Measurements from ENCODE around the gene LRRC40.
"Not testable (repeated sequence)": the region's sequence is repeated elsewhere in the genome, so short reads cannot be mapped to it uniquely, and the experiment has no call there.

The LRRC40 gene
- 19.7 to 45.9 (median 35.9) reads per million in 17 experiments for total RNA-seq

DNA sequence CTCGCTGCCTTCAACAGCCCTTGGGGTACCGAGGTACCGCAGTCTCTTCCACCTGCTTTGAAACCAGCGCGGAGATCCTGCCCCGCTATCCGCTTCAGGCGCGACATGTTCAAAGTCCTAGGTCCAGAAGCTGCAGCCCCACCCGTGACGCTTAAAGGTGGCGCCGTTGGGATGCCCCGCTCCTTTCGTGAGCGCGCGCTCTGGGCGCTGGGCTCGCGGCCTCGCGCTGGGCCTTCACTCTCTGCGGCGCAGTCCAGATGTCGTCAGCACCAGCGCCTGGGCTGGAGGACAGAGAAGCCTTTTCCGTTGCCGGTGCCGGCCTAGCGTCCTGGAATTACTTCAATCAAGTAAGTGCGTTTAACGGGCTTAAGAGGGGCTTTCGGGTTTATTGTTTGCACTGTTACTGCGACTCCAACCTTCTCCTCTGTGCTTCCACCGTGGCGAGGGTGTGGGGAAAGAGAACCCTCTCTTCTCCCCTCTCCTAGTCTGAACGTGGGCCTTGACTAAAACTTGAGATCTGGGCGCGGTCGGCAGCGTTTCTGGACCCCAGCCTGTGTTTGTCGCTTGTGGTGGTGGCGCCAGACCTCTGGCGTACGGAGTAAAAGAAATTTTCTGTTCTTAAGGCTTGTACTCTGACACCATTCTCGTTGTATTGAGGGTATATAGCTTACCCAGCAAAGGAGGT lies at the start of gene LRRC40:
TSS of gene LRRC40 (minus strand) at position 146 of the 685 bp plus-strand sequence. CDS start at position 107, 39 bp downstream.
- peak; percentile 97 to 98 (median 98) for DNase-seq

DNA sequence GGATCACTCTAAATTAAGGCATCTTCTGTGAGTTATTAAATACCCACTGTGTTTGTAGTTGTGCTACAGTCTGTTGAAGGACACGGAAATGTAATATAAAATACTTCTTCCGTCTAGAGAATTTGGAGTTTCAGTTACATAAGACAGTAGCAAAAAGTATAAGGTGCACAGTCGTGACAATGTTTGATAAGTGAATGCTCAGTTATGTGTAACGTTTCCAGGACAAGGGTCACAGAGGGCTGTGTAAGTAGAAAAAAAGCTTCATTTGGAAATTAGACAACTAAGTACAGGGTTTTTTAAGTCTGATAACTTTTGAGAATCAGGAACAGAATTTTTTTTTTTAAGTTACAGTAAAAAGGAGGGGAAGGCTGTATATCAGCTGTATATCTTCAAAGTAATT lies 43.4 kb upstream of the LRRC40 start:
- no peak for DNase-seq

DNA sequence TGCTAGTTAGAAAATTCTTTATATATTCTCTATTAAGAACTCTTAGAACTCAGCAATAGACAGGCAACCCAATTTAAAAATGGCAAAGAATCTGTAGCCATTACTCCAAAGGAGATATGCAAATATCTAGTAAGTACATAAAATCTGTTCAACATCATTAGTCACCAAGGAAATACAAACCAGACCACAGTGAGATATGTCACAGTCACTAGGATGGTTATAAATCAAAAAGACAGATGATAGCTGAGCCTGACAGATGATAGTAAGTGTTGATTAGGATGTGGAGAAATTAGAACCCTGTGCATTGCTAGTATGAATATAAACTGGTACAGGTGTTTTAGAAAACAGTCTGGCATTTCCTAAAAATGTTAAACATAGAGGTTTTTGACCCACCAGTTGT lies 42.4 kb upstream of the LRRC40 start:
- no peak for DNase-seq

DNA sequence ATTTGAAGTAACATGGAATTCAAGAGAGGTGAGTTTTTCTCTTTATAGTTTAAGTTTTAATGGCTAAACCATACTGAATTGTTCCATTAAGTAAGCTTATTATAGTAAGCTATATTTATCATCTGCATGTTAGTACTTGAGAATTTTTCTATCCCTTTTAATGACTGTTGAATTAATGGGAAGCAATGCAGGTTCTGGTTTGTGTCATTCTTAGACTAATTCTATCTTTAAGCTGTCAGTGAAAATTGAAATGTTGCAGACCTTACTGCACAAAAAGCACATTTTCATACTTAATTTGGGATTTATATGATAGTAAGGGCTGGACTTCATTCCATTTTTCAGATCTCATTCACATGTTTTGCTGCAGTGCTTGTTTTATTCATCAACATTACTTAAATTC lies 41.7 kb upstream of the LRRC40 start:
- no peak for DNase-seq

DNA sequence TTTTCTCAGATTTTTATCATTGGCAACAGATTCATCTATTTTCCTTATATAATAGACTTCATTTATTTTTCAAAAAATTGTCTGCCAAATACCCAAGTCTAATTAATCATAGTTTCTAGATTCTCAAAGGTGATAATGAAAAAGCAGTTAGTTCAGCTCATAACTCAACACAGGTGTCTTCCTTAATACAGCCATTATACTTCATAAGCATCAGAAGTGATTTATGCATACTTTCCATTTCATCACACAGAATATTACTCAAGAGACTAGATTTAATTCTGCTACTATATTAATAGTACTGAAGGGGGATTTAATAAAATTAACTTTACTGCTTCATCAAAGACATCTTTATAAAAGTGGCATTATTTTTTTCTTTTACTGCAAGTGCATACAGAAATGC lies 34.6 kb upstream of the LRRC40 start:
- DNase-seq = no peak

DNA sequence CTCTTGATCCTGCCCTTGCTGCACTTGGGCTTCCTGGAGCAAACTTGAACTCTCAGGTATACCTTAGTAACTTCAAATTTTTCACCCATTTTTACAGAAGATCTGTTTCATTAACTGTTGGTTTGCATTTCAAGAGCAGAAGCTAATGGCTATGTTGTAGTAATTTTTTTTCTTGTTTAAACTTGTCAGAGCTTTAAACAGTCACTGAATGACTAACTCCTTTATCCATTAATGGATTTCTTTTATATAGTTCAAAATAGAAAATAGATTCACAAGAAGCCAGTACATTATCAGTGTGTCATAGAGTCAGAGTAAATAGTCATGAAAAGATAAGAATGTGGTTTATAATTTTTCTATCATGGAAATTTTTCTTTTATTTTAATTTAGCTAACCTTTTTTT lies 29.4 kb upstream of the LRRC40 start:
- no peak for DNase-seq

DNA sequence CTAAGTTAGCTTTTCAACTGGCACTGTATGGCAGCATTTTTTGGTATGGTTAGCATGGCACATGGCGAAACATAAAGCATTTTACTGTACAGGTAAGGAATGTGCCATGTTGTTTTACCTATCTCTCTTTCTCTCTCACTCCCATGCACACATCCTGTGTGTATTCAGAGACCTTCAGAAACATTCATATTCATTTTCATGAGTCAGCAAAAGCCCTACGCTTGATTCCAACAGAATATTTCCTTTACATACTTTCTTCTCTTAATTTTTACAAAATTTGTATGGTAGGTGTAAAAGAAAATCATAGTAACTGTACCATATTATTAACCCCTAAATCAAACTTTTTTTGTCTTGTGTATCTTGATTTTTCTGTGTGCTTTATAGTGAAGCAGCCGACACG lies 26.1 kb upstream of the LRRC40 start:
- no peak for DNase-seq

DNA sequence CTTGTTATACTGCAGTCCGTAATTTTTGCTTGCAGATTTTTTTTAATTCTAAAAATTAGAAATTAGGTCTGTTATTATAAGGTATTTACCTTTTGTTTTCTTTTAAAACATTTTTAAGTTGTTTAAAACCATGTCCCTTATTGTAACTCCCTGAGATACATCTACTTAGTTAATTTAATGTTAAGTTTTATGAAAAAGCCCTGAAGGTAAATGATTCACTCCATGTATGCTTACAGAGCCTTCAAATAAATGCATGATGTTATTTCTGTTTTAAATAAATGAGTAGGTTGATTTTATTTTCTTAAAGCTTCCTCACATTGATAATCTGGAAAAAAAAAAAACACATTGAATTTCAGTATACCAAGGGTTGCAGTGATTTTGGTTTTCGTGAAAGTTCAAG lies 23.3 kb upstream of the LRRC40 start:
- DNase-seq = no peak

DNA sequence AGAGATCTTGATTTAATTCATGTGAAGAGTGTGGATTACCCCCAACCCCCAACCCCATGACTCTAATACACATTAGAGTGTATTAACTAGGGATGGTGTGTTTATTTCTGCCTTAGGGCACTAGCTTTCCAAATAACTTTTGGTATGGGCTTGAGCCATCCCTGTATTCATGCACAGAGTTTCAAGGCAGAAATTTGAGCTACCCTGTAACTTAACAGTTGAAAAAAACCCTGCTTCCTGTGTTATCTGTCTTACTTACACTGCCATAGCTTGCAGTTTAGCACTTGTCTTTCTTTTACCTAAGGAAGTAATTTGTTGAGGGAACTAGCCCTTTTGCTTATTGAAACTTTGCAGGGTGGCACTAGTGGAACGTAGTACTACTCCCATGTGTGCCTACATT lies 22.1 kb upstream of the LRRC40 start:
- DNase-seq = no peak

DNA sequence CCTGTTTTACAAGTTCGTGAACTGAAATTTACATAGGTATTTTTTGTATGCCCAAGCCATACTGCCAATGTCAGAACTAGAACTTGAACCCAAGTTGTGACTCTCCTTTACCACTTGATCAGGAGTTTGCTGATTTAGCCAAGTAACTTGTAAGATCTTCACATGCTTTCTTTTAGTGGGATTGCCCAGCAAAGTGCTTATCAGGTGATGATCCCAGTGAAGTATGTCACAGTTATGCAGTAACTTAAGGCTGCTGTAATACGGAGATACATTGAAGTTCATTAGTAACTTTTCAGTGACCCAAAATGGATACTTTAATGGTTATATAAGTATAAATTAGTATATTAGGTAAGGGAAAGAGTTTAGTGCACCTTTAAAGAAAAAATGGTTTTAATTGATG lies 19.6 kb upstream of the LRRC40 start:
- DNase-seq = no peak

DNA sequence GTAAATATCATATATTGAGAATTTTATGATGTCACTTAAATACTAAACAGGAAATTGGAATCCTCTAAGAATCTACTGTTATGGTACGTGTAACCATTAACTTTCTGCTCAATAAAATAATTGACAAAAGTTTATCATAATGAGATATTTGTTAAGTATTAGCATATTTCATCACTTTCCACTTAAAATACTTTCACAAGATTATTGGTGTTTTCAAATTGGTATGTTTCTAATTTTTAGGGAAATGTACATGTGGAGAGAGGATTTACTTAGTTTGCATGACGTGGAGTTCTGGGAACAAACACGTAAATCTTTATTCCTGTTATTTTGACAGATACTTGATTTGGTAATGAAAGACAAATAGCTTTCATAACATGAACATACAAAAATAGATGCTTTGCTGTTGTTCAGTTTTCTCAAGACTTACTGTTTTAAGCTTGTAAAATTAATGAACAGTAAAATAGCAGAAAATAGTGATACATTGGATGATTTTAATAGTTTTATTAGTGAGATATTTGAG lies 17.4 kb upstream of the LRRC40 start:
- no peak for DNase-seq

DNA sequence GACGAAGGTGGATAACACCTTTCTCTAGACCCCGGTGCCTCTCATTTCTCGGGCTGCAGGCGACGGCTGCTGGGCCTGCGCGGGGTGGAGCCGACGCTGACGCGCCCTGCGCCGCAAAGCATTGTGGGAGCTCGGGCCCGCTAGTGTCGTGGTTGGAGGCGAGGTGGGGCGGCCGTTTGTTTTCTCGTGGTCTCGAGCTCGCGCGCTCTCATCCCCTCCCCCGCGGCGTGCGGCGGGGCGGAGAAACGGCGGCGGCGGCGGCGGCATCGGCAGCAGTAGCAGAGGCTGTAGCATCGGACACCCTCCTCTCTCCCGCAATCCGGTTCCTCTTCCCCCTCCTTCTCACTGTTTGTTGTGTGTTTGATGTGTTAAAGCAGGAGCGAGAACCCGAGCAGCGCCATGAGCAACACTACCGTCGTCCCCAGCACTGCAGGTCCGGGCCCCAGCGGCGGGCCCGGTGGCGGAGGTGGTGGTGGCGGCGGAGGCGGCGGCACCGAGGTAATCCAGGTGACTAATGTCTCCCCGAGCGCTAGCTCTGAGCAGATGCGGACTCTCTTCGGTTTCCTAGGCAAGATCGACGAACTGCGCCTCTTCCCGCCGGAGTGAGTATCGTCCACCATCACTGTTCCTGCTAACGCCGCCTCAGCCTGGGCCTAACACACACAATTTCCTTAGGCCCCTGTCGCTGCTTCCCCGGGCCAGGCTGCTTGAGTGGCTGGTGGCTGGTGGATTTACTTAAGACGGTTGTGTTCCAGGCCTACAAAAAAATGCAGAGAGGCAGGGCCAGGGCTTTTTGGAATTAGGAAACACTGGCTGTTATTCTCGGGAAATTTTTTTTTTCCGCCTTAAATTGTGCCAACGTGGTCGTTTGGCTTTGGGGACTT lies 16.1 kb upstream of the LRRC40 start, which contains the start of gene SRSF11:
TSS of gene SRSF11 (plus strand) at position 143 of the 884 bp plus-strand sequence. CDS start at position 400, 257 bp downstream.
- peak; percentile 96 to 98 (median 97) for DNase-seq

DNA sequence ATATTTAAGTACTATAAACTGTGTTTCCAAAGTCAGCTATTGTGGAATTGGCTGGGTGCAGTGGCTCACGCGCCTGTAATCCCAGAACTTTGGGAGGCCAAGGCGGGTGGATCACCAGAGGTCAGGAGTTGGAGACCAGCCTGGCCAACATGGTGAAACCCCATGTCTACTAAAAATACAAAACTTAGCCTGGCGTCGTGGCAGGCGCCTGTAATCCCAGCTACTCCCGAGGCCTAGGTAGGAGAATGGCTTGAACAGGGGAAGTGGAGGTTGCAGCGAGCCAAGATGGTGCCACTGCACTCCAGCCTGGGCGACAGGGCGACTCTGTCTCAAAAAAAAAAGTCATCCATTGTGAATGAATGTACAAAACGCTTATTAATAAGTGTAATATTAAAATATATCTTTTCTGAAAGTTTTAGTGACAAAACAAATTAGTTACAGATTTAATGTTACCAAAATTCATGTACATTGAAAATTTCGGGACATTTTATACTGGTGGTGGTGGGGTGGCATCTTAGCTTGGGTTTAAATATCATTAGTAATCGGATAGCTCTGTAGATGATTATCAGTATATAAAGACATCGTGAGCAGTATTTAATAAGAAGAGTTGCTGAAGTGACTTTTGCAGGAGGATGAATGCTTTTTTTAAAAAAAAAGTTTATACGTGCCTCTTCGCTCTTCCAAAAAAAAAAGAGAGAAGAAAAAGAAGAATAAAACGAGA lies 15.3 kb upstream of the LRRC40 start:
- no peak for DNase-seq

DNA sequence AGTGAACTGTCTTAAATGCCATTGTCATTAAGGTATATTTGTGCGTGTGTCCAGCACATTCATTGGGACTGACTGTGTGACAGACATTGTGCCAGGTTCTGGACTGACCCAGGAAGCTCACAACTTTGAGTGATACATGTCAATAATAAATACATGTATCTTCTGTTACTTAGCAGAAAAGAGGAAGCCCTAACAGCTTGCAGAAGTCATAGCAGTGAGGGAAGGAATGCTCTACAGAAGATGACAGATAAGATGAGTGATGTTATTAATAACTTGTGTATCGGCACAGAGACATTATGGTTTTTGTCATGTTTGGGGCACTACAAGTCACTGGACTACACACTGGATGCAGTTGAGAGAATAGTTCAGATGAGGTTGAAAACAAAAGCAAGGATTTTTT lies 14.6 kb upstream of the LRRC40 start:
- DNase-seq = peak; percentile 5 to 58 (median 34)

DNA sequence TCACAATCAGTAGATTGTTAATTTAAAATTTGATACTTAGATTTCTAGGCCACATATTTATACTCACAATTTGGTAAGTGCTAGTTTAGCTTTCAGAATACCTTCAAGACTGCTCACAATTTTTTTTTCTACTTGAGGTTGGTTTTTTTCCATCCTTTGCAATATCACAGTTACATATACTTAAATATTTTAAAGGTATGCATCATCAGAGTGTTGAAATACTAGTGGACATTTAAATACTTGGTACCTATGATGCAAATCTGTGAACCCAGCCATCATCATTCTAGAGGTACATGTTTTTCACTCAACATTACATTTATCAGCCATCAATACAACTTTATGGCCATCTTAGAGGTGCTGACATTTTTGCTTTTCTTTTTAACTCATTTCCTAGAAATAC lies 6.2 kb upstream of the LRRC40 start:
- DNase-seq = no peak

DNA sequence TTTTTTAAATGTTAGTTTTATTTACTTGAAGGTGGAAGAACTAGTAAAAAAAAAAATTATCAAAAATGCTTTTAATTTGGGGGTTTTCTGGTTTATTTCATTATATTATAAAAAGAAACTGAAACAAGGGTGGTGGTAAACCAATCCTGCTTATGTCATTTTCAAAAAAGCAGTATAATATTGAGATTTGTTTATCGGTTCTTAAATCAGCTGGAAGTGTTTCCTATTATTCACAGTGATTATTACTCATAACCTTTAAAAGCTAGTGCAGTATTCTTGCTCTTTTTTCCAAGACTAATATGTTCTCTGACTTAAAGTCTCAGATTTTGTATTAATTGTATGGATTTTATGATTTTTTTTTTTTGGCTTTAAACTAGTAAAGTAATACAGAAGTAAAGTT lies 5.4 kb upstream of the LRRC40 start:
- DNase-seq = no peak

DNA sequence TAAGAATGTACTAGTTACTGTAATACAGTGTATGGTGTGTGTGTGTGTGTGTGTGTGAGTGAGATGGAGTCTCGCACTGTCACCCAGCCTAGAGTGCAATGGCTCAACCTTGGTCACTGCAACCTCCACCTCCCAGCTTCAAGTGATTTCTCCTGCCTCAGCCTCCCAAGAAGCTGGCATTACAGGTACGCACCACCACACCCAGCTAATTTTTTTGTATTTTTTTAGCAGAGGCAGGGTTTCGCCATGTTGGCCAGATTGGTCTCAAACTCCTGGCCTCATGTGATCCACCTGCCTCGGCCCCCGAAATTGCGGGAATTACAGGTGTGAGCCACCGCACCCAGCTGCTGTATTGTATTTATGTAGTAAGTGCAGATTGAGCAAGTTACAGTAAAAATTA lies 2.9 kb upstream of the LRRC40 start:
- no peak for DNase-seq

DNA sequence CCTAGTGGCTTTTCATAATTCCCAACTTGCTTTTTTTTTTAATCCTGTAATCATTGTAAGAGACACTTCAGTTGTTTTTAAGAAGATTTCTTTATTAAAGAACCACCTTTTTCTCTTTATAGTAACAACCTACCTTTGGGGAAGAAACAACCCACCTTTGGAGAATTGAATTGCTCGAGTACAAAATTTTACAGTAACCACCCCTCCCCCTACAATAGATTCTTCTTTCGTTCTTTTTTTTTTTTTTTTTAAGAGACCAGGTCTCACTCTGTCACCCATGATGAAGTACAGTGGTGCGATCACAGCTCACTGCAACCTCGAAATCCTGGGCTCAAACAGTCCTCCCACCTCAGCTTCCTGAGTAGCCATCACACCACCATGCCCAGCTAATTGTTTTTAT lies 2.1 kb upstream of the LRRC40 start:
- DNase-seq = no peak

DNA sequence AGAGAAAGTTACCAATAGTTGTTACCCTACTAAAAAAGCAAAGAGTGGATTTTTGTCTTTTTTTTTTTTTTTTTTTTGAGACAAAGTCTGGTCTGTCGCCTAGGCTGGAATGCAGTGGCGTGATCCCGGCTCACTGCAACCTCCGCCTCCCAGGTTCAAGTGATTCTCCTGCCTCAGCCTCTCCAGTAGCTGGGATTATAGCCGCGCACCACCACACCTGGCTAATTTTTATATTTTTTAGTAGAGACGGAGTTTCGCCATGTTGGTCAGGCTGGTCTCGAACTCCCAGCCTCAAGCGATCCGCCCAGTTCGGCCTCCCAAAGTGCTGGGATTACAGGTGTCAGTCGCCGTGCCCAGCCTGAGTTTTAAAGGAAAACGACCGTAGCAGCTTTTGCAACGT lies 1.5 kb upstream of the LRRC40 start:
- not testable (repeated sequence) for DNase-seq

DNA sequence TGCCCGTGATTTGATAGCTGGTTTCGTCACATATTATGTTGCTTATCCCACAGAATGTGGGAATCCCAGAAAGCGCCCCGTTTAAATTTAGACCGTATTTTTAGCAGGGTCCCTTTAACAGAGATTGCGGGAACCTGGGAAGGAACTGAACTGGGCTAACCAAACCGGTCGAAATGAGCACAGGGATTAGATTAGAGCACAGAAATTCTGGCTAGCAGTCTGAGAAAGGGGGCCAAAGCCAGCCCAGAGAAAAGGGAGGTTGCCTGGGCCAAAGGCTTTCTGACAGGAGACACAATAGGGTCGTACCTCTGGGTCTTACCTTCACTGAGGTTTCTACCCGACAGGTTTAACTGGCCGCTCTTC lies 327 bp downstream of the LRRC40 start:
- peak in 3 of 4 experiments; percentile 4 to 24 (median 5) for DNase-seq

DNA sequence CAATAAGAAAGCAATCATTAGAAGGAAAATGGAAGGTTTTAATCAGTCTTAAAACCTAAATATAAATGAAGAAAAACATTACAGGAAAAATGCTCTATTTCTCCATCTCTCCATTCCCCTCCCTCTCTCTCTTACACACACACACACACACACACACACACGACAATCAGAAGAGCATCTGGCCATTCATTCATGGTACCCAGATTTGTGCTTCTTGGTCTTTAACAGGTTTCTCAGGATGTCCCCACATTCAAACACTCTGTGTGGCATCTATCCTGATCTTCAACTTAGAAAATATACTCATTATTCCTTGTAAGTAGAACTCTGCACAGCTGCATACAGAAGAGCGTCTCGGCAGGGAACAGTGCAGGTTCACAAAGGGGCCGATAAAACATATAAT lies 779 bp downstream of the LRRC40 start:
- DNase-seq = no peak

DNA sequence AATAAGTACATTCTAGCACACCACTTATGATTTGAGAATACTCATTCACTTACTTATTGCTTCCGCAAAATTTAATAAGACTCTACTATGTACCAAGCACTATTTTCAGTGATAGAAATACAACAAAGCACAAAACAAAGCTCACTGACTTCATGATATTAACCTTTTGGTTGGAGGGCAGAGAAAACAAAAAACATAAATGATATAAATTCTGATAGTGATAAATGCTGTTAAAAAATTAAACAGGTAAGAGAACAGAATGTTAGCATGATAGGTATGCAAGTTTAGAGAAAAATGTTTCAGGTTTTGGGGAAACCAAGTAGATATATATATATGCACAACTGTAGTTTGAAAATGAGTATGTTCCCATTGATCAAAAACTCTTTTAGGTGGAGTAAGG lies 1.2 kb downstream of the LRRC40 start:
- no peak for DNase-seq

DNA sequence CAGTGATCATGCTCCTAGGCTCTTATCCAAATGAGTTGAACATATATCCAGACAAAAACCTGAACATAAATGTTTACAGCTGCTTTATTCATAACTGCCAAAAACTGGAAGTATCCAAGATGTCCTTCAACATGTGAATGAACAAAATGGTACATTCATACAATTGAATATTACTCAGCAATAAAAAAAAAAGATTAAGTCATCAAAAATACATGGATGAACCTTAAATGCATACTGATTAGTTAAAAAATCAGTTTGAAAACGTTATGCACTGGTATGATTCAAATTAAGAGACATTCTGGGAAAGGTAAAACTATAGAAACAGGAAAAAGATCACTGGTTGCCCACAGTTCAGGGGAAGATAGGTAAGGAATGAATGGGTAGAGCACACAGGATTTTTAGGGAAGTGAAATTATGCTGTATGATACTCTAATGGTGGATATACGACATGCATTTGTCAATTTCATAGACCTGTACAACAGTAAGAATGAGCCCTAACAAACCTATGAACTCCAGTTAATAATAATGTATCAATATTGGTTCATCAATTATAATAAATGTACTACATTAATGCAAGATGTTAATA lies 3.1 kb downstream of the LRRC40 start:
- peak in 1 of 4 experiments; percentile 6 for DNase-seq

Data from suppressor macrophage (primary cell).